GM10266 (cell line): Measurements from ENCODE around the gene IGSF5.

ENCODE experiments used
- DNase-seq: peaks from one replicate; pipeline ENCODE4 v3.0.0; 2012; ENCODE audit errors: extremely low spot score
- CTCF ChIP-seq: IDR thresholded peaks from 2 replicates; pipeline ENCODE4 v1.5.1; 2012; ENCODE audit warnings: mild to moderate bottlenecking, low read depth; ENCODE audit not compliant: control insufficient read depth, insufficient read depth; ENCODE audit errors: missing control alignments

Gene IGSF5

DNA sequence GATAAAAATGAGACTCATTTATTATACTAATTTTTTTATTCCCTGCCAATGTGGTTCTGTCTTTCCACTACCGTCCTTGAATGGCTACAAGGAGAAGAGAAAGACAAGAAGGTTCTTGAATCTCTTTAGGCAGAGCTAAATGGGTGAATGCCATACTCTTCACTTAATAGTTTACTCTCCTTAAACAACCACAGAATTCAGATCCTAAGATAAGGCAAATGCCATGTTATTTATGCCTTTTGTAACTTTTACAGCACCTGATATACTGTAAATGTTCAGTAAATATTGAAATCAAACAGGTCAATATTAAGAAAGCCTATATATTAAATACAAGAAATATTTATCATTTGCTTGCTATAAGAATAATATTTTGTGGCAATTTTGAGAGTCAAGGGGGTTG is 58.4 kb downstream of the IGSF5 start:
- no peak for TF ChIP-seq CTCF
- DNase-seq: no peak

DNA sequence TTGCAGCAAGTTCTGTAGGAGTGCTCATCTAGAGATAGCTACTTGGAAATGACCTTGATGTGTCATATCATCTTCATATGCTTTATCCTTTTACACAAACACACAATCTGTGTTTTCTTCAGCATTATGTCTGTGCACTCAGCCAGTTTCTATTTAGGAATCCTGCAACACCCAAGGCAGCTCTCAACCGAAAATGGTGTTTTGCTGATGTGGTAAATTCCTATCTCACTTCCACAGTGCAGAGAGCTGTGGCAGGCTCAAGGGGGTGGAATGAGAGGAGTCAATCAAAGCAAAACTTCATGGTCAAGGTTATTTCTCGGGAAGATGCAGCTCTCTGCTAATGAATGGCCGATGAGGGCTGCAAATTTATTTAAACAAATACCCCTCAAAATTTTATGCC is 59.3 kb downstream of the IGSF5 start:
- no peak for TF ChIP-seq CTCF
- no peak for DNase-seq

- no peak for DNase-seq
Measured at GRCh38 chr21:39805983-39806382, 61.0 kb downstream of the IGSF5 start.

DNA sequence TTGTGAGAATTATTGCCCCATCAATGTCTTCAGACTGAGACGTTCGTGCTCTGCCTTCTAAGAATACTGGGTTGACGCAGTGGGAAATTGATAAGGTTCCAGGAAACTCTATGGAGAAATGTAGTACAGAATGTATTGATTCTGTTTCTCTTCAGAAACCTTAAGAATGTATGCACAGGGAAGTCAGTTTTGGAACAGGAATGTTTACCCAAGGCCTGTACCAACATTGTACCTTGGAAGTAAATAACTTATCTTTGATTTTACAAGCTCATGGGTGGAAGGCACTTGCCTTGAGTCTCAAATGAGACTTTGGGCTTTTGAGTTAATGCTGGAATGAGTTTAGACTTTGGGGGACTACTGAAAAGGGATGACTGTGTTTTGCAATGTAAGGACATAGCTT is 62.8 kb downstream of the IGSF5 start:
- TF ChIP-seq CTCF: no peak
- no peak for DNase-seq

More at GRCh38 chr21:39805983-39806382, 61.0 kb downstream of the IGSF5 start:
- TF ChIP-seq CTCF: no peak

GRCh38 chr21:39809936-39810335 is 65.0 kb downstream of the IGSF5 start:
- no peak for TF ChIP-seq CTCF
- DNase-seq: no peak

DNA sequence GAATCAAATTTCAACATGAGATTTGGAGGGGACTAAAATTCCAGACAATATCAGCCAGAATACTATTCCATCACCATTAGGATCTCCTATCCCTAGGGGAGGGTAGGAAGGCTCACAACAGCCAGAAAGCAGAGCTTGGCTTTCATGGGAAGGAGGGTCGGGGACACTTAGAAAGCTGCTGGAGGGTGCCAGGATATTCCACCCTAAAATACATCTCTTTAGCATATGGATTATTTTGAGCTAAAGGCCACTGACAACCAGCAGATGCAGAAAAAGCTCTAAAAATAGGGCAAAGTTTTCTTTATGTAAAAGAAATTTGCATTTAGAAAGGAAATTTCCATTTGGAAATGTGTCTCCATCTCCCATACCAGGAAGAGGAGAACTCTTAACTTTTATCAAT is 68.0 kb downstream of the IGSF5 start:
- TF ChIP-seq CTCF: no peak
- no peak for DNase-seq

- no peak for TF ChIP-seq CTCF
- DNase-seq: no peak
Measured at GRCh38 chr21:39818557-39818956, 73.6 kb downstream of the IGSF5 start.
